Activated CD4-positive, alpha-beta memory T cell treated with anti-CD3 and anti-CD28 coated beads, Interleukin-2, amount 10 ng/mL, durations not matched to agents 7 days and 5 days (primary cell): ENCODE results near the gene MORN1. TPM values are rescaled to one million over a fixed set of nuclear protein-coding genes. Genes with fewer than 3 reads are reported as not detected.

Source experiments
- CTCF ChIA-PET: fragments of 350-600 bp; sonication (Branson Sonifier 250); formaldehyde crosslinking; loops from one replicate; lab custom pipeline; 2021; ENCODE audit warnings: antibody characterized with exemption, inconsistent platforms; lab: Charles Lee
- POLR2A ChIA-PET: fragments of 350-600 bp; sonication (Branson Sonifier 250); formaldehyde crosslinking; loops from one replicate; lab custom pipeline; 2021; ENCODE audit warnings: antibody characterized with exemption; lab: Charles Lee
- DNase-seq: peaks from one replicate; pipeline ENCODE4 v3.0.0-alpha.2; 2020
- H3K27ac Mint-ChIP-seq: one replicate; pipeline ENCODE4 v1.8.0; 2021; ENCODE audit warnings: mild to moderate bottlenecking, mixed read lengths
- H3K27me3 Mint-ChIP-seq: one replicate; pipeline ENCODE4 v1.8.0; 2021; ENCODE audit warnings: mixed read lengths
- H3K36me3 Mint-ChIP-seq: one replicate; pipeline ENCODE4 v1.8.0; 2021; ENCODE audit warnings: low read depth, mixed read lengths
- H3K4me1 Mint-ChIP-seq: one replicate; pipeline ENCODE4 v1.8.0; 2021; ENCODE audit warnings: mixed read lengths
- H3K4me3 Mint-ChIP-seq: one replicate; pipeline ENCODE4 v1.8.0; 2021; ENCODE audit warnings: mild to moderate bottlenecking, mixed read lengths
- H3K9me3 Mint-ChIP-seq: one replicate; pipeline ENCODE4 v1.8.0; 2021; ENCODE audit warnings: mixed read lengths
- total RNA-seq, 2 experiments: library from RNA; stranded (reverse); gene quantifications; one replicate each; pipeline ENCODE4 v1.2.3, GENCODE V29; 2021

The MORN1 gene
- total RNA-seq, 2 experiments from 2014 or later: 6.2 to 6.3 TPM

- DNase-seq: no peak
- H3K9me3 Mint-ChIP-seq: no peaks in the 10 kb centered on the region
- no peak overlapping the region for H3K4me3 Mint-ChIP-seq
- no peaks in the 10 kb centered on the region for H3K27me3 Mint-ChIP-seq
- H3K36me3 Mint-ChIP-seq: peaks cover 76% of the 10 kb centered on the region
- H3K4me1 Mint-ChIP-seq: peaks cover 25% of the 10 kb centered on the region
- H3K27ac Mint-ChIP-seq: no peak overlapping the region
- CTCF ChIA-PET: no interaction called here
- POLR2A ChIA-PET: no interaction called here
These were observed 7.5 kb upstream of the MORN1 start for GRCh38 chr1:2398871-2399270.

GRCh38 chr1:2397007-2397679 lies 5.8 kb upstream of the MORN1 start:
- Mint-ChIP-seq H3K27ac (no peak overlapping the region), H3K4me1 (peaks cover 42% of the 10 kb centered on the region), H3K4me3 (no peak overlapping the region), H3K27me3 (no peaks in the 10 kb centered on the region), H3K36me3 (peaks cover 76% of the 10 kb centered on the region), H3K9me3 (no peaks in the 10 kb centered on the region)
- ChIA-PET POLR2A (no interaction called here), CTCF (no interaction called here)
- no peak for DNase-seq

- CTCF ChIA-PET: no interaction called here
- Mint-ChIP-seq H3K4me1 (peaks cover 42% of the 10 kb centered on the region), H3K9me3 (no peaks in the 10 kb centered on the region), H3K36me3 (peaks cover 69% of the 10 kb centered on the region), H3K27me3 (no peaks in the 10 kb centered on the region), H3K4me3 (no peak overlapping the region), H3K27ac (no peak overlapping the region)
- POLR2A ChIA-PET: no interaction called here
- no peak for DNase-seq
These were observed 5.1 kb upstream of the MORN1 start for GRCh38 chr1:2396476-2396875.

GRCh38 chr1:2396059-2396458 lies 4.7 kb upstream of the MORN1 start:
- Mint-ChIP-seq H3K36me3 (peaks cover 67% of the 10 kb centered on the region), H3K27me3 (no peaks in the 10 kb centered on the region), H3K4me1 (peaks cover 42% of the 10 kb centered on the region), H3K9me3 (no peaks in the 10 kb centered on the region), H3K27ac (no peak overlapping the region), H3K4me3 (no peak overlapping the region)
- CTCF ChIA-PET: no interaction called here
- POLR2A ChIA-PET: no interaction called here
- no peak for DNase-seq

- peaks cover 60% of the 10 kb centered on the region for H3K36me3 Mint-ChIP-seq
- no peaks in the 10 kb centered on the region for H3K9me3 Mint-ChIP-seq
- H3K4me1 Mint-ChIP-seq: peaks cover 45% of the 10 kb centered on the region
- H3K27ac Mint-ChIP-seq: no peak overlapping the region
- H3K27me3 Mint-ChIP-seq: no peaks in the 10 kb centered on the region
- no peak for DNase-seq
- CTCF ChIA-PET: no interaction called here
- POLR2A ChIA-PET: no interaction called here
- no peak overlapping the region for H3K4me3 Mint-ChIP-seq
These were observed 3.9 kb upstream of the MORN1 start for GRCh38 chr1:2395245-2395644.

- ChIA-PET CTCF (interaction anchor here (1.0 kb wide), 1 partner anchor 200 kb away, joined by 3 read pairs; the partner anchor contains the start of gene FAAP20), POLR2A (no interaction called here)
- Mint-ChIP-seq H3K27me3 (no peaks in the 10 kb centered on the region), H3K36me3 (peaks cover 55% of the 10 kb centered on the region), H3K4me3 (no peak overlapping the region), H3K4me1 (peaks cover 50% of the 10 kb centered on the region), H3K27ac (no peak overlapping the region), H3K9me3 (no peaks in the 10 kb centered on the region)
- no peak for DNase-seq
These were observed 3.4 kb upstream of the MORN1 start for GRCh38 chr1:2394761-2395160.

- Mint-ChIP-seq H3K27me3 (no peaks in the 10 kb centered on the region), H3K36me3 (peaks cover 49% of the 10 kb centered on the region), H3K4me3 (no peak overlapping the region), H3K4me1 (peaks cover 52% of the 10 kb centered on the region), H3K9me3 (no peaks in the 10 kb centered on the region), H3K27ac (no peak overlapping the region)
- ChIA-PET POLR2A (interaction anchor here (1.3 to 3.4 kb wide), 3 partner anchors 19 to 164 kb away, joined by 4 to 21 read pairs (median 4); no protein-coding TSS in a partner anchor), CTCF (interaction anchor here (1.0 kb wide), 1 partner anchor 199 kb away, joined by 3 read pairs; the partner anchor contains the start of gene FAAP20)
- DNase-seq: no peak
These were observed 2.9 kb upstream of the MORN1 start for GRCh38 chr1:2394220-2394619.

- H3K4me3 Mint-ChIP-seq: peak overlapping the region; percentile 85
- H3K27me3 Mint-ChIP-seq: no peaks in the 10 kb centered on the region
- H3K4me1 Mint-ChIP-seq: peaks cover 51% of the 10 kb centered on the region
- CTCF ChIA-PET: interaction anchor here (0.6 kb wide), 1 partner anchor 68 kb away, joined by 3 read pairs; no protein-coding TSS in a partner anchor
- no peaks in the 10 kb centered on the region for H3K9me3 Mint-ChIP-seq
- H3K27ac Mint-ChIP-seq: peak overlapping the region; percentile 18
- POLR2A ChIA-PET: interaction anchor here (1.3 to 3.4 kb wide), 4 partner anchors 20 to 192 kb away, joined by 4 to 26 read pairs (median 12); no protein-coding TSS in a partner anchor
- DNase-seq: no peak
- H3K36me3 Mint-ChIP-seq: peaks cover 43% of the 10 kb centered on the region
These were observed 2.1 kb upstream of the MORN1 start for GRCh38 chr1:2393471-2393877.

- ChIA-PET POLR2A (interaction anchor here (1.3 to 3.4 kb wide), 9 partner anchors 19 to 198 kb away, joined by 3 to 26 read pairs (median 16); partner anchors contain the start of genes FAAP20 and PEX10), CTCF (interaction anchor here (1.1 to 3.7 kb wide), 5 partner anchors 11 to 197 kb away, joined by 3 to 37 read pairs (median 8); partner anchors contain the start of gene FAAP20)
- Mint-ChIP-seq H3K27ac (peak overlapping the region; percentile 79), H3K4me1 (peaks cover 51% of the 10 kb centered on the region), H3K36me3 (peaks cover 43% of the 10 kb centered on the region), H3K27me3 (no peaks in the 10 kb centered on the region), H3K4me3 (peak overlapping the region; percentile 85), H3K9me3 (no peaks in the 10 kb centered on the region)
- DNase-seq: no peak
These were observed 1.3 kb upstream of the MORN1 start for GRCh38 chr1:2392686-2393085.

GRCh38 chr1:2391931-2392509 lies 666 bp upstream of the MORN1 start:
- DNase-seq: no peak
- ChIA-PET POLR2A (interaction anchor here (0.8 to 3.4 kb wide), 21 partner anchors 10 to 243 kb away, joined by 3 to 26 read pairs (median 4); partner anchors contain the start of genes FAAP20, PANK4 and PEX10), CTCF (interaction anchor here (0.6 to 3.7 kb wide), 12 partner anchors 10 to 483 kb away, joined by 3 to 37 read pairs (median 4); partner anchors contain the start of gene FAAP20)
- Mint-ChIP-seq H3K27ac (peak overlapping the region; percentile 79), H3K4me3 (peak overlapping the region; percentile 85), H3K36me3 (peaks cover 37% of the 10 kb centered on the region), H3K4me1 (peaks cover 50% of the 10 kb centered on the region), H3K27me3 (no peaks in the 10 kb centered on the region), H3K9me3 (no peaks in the 10 kb centered on the region)

- ChIA-PET CTCF (interaction anchor here (3.7 kb wide), 1 partner anchor 194 kb away, joined by 37 read pairs; the partner anchor contains the start of gene FAAP20), POLR2A (interaction anchor here (1.0 to 1.1 kb wide), 2 partner anchors 23 to 88 kb away, joined by 4 read pairs; partner anchors contain the start of gene PEX10)
- peaks cover 37% of the 10 kb centered on the region for H3K4me1 Mint-ChIP-seq
- H3K36me3 Mint-ChIP-seq: peaks cover 19% of the 10 kb centered on the region
- no peak overlapping the region for H3K27ac Mint-ChIP-seq
- no peaks in the 10 kb centered on the region for H3K9me3 Mint-ChIP-seq
- peak overlapping the region; percentile 78 for H3K4me3 Mint-ChIP-seq
- H3K27me3 Mint-ChIP-seq: no peaks in the 10 kb centered on the region
- DNase-seq: no peak
These were observed 1.7 kb downstream of the MORN1 start for GRCh38 chr1:2389644-2390043.

GRCh38 chr1:2388004-2388913 lies 3.1 kb downstream of the MORN1 start:
- ChIA-PET CTCF (interaction anchor here (1.5 kb wide), 1 partner anchor 193 kb away, joined by 7 read pairs; the partner anchor contains the start of gene FAAP20), POLR2A (interaction anchor here (1.4 kb wide), 1 partner anchor 161 kb away, joined by 4 read pairs; no protein-coding TSS in a partner anchor)
- Mint-ChIP-seq H3K9me3 (no peaks in the 10 kb centered on the region), H3K4me3 (no peak overlapping the region), H3K27ac (no peak overlapping the region), H3K27me3 (no peaks in the 10 kb centered on the region), H3K36me3 (peaks cover 10% of the 10 kb centered on the region), H3K4me1 (peaks cover 25% of the 10 kb centered on the region)
- no peak for DNase-seq
